AG04450 (cell line): ENCODE data around the gene CDKAL1. TPM values are rescaled to one million over a fixed set of nuclear protein-coding genes. Genes with fewer than 3 reads are reported as not detected.
A peak's percentile ranks its signal among the peaks of the same experiment; 100 is the strongest.

Experiments
- CTCF ChIA-PET: fragments of 300-600, 350-600 bp; formaldehyde crosslinking; extraction: SDS; loops from one replicate; lab custom pipeline; 2022; ENCODE audit warnings: antibody characterized with exemption, inconsistent platforms; lab: Charles Lee
- POLR2A ChIA-PET: fragments of 350-600 bp; formaldehyde crosslinking; extraction: SDS; loops from one replicate; lab custom pipeline; 2021; ENCODE audit warnings: antibody characterized with exemption, inconsistent platforms; lab: Yijun Ruan, JAX
- DNase-seq: peaks from one replicate; pipeline ENCODE4 v3.0.0-alpha.2; 2011; ENCODE audit warnings: low read depth, low spot score
- H3K27ac ChIP-seq: one replicate; pipeline ENCODE4 v1.5.1; 2012; ENCODE audit warnings: low read depth, low read length, control low read depth
- H3K27me3 ChIP-seq: one replicate; pipeline ENCODE4 v1.6.0; 2012; ENCODE audit warnings: low read length; ENCODE audit not compliant: control insufficient read depth, insufficient read depth
- H3K4me3 ChIP-seq: 2 replicates; pipeline ENCODE4 v1.5.1; 2011; ENCODE audit warnings: mild to moderate bottlenecking, low read depth, low read length, control low read depth
- H3K9me3 ChIP-seq: 2 replicates; pipeline ENCODE4 v1.5.1; 2012; ENCODE audit warnings: low read length; ENCODE audit not compliant: control insufficient read depth, insufficient read depth
- polyA plus RNA-seq: library from polyadenylated mRNA; depleted of rRNA; stranded (reverse); fragments of >200 nt; gene quantifications from 2 replicates; pipeline ENCODE4 v1.2.3, GENCODE V29; 2011
- TF ChIP-seq, protein P1 (sequence below): IDR thresholded peaks from 2 replicates; pipeline ENCODE4 v1.5.1; 2011; ENCODE audit warnings: low read depth, low read length, control low read depth, inconsistent platforms

CDKAL1 gene
- polyA plus RNA-seq, 1 experiment = 9.2 TPM

DNA sequence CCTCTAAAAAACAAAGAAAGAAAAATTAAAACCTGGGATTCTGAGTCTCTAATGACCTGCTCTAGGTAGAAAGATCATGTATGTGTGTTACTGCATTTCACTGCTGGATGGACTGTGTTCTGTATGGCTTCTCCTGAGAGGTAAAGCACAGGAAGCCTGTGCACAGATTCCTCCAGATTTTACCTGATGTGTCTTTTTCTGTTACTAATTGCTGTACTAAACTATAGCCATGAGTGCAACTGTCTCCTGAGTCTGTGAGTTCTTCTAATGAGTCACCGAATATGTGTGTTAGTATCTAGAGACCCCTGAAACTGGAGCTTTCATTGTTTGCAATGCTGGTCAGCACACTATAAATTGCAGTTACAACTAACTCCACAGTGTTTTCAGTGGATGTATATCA is 270.8 kb downstream of the CDKAL1 start:
- H3K4me3 ChIP-seq = no peak overlapping the region
- POLR2A ChIA-PET = no interaction called here
- no peaks in the 10 kb centered on the region for H3K27me3 ChIP-seq
- no peak for DNase-seq
- CTCF ChIA-PET = no interaction called here
- H3K9me3 ChIP-seq = peaks cover 4% of the 10 kb centered on the region
- no peak overlapping the region for H3K27ac ChIP-seq
- TF ChIP-seq, protein P1, sequence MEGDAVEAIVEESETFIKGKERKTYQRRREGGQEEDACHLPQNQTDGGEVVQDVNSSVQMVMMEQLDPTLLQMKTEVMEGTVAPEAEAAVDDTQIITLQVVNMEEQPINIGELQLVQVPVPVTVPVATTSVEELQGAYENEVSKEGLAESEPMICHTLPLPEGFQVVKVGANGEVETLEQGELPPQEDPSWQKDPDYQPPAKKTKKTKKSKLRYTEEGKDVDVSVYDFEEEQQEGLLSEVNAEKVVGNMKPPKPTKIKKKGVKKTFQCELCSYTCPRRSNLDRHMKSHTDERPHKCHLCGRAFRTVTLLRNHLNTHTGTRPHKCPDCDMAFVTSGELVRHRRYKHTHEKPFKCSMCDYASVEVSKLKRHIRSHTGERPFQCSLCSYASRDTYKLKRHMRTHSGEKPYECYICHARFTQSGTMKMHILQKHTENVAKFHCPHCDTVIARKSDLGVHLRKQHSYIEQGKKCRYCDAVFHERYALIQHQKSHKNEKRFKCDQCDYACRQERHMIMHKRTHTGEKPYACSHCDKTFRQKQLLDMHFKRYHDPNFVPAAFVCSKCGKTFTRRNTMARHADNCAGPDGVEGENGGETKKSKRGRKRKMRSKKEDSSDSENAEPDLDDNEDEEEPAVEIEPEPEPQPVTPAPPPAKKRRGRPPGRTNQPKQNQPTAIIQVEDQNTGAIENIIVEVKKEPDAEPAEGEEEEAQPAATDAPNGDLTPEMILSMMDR = no peak

DNA sequence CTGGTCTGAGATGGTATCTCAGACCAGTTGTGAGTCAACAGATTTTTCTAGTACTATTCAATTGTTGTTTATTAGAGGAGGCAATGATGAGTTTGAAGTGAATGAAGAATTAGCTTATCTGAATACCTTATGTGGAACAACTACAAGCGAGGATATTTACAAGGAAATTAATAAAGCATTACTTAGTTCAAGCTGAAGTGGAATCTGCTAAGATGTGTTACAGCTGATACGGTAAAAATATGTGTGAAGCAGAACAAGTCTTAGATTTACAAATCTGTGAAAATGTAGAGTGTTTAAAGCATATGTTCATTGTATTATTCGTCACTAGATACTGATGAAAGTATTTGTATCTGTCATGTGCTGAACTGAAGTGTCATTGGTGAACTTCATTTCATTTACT is 272.4 kb downstream of the CDKAL1 start:
- H3K27ac ChIP-seq = no peak overlapping the region
- TF ChIP-seq, protein P1 = no peak
- peaks cover 4% of the 10 kb centered on the region for H3K9me3 ChIP-seq
- H3K27me3 ChIP-seq = no peaks in the 10 kb centered on the region
- H3K4me3 ChIP-seq = no peak overlapping the region
- CTCF ChIA-PET = no interaction called here
- DNase-seq = no peak
- POLR2A ChIA-PET = interaction anchor here (0.6 kb wide), 1 partner anchor 135 kb away, joined by 5 read pairs; no protein-coding TSS in a partner anchor

DNA sequence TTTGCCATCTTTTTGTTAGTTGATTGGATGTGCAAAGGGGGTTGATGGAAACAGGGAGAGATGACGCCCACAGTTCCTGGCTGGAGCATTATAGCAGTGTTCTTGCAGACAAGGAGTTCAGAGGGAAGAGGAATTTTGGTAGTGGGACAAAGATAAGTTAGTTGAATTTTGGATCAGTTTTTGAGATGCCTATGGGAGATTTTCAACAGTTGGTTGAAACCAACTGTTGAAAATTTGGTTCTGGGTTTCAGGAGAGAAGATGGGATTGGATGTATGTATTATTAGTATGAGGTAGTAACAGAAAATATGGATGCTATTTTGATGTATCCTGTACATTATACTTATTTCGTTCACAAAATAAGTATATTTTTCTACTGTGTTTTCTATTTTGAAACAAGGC is 274.2 kb downstream of the CDKAL1 start:
- no peak for DNase-seq
- ChIA-PET CTCF (no interaction called here), POLR2A (interaction anchor here (0.8 kb wide), 1 partner anchor 780 kb away, joined by 3 read pairs; no protein-coding TSS in a partner anchor)
- TF ChIP-seq, protein P1 = no peak
- Histone ChIP-seq H3K4me3 (no peak overlapping the region), H3K9me3 (peaks cover 4% of the 10 kb centered on the region), H3K27me3 (no peaks in the 10 kb centered on the region), H3K27ac (no peak overlapping the region)

DNA sequence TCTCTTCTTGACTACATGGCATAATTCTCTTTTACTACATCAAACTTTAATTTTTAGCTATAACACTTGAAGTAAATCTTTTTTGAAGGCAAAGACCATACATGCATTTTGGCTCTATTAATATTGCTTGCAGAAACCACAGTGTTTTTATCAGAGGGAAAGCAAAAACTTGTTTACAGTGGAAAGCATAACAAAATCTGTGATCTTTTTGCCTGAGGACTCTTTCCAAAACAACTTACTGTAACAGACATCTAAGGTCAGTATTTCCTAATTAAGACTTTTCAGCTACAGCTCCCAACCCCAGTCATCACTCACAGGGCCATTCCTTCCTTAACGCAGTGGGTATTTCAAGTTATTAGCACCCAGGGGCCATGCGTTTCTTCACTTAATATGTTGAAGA is 274.7 kb downstream of the CDKAL1 start:
- TF ChIP-seq, protein P1 = no peak
- POLR2A ChIA-PET = interaction anchor here (0.8 kb wide), 1 partner anchor 780 kb away, joined by 3 read pairs; no protein-coding TSS in a partner anchor
- DNase-seq = no peak
- CTCF ChIA-PET = no interaction called here
- H3K27ac ChIP-seq = no peak overlapping the region
- no peak overlapping the region for H3K4me3 ChIP-seq
- peaks cover 4% of the 10 kb centered on the region for H3K9me3 ChIP-seq
- H3K27me3 ChIP-seq = no peaks in the 10 kb centered on the region

DNA sequence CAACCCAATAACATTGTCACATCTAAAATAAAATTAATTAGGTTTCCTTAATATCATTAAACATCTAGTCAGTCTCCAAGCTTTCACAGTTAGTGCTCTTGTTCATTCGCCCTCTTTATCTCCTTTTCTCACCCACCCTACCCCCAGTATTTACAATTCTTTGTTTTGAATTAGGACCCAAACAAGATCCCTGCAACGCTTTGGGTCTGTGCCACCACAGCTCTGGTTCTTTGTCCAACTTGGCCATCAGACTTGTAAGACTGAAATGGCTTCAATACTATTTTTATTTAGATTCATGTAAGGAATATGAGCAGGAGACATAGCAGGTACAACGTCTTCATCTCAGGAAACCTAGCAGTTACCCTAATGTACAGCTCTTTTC is 276.5 kb downstream of the CDKAL1 start:
- Histone ChIP-seq H3K27ac (peak overlapping the region; percentile 91), H3K9me3 (peaks cover 4% of the 10 kb centered on the region), H3K27me3 (no peaks in the 10 kb centered on the region), H3K4me3 (no peak overlapping the region)
- ChIA-PET POLR2A (interaction anchor here (0.6 to 0.9 kb wide), 3 partner anchors 43 to 783 kb away, joined by 3 to 4 read pairs (median 3); partner anchors contain the start of gene SOX4), CTCF (interaction anchor here (0.7 kb wide), 1 partner anchor 24 kb away, joined by 7 read pairs; no protein-coding TSS in a partner anchor)
- TF ChIP-seq, protein P1 = no peak
- no peak for DNase-seq
